Measurements from ENCODE around the gene NAA40.

NAA40 gene

GRCh38 chr11:63913866-63914830, 24.7 kb upstream of the NAA40 start:
- FAIRE-seq, result no peak

GRCh38 chr11:63914896-63915691, 23.7 kb upstream of the NAA40 start:
- FAIRE-seq, result no peak

DNA sequence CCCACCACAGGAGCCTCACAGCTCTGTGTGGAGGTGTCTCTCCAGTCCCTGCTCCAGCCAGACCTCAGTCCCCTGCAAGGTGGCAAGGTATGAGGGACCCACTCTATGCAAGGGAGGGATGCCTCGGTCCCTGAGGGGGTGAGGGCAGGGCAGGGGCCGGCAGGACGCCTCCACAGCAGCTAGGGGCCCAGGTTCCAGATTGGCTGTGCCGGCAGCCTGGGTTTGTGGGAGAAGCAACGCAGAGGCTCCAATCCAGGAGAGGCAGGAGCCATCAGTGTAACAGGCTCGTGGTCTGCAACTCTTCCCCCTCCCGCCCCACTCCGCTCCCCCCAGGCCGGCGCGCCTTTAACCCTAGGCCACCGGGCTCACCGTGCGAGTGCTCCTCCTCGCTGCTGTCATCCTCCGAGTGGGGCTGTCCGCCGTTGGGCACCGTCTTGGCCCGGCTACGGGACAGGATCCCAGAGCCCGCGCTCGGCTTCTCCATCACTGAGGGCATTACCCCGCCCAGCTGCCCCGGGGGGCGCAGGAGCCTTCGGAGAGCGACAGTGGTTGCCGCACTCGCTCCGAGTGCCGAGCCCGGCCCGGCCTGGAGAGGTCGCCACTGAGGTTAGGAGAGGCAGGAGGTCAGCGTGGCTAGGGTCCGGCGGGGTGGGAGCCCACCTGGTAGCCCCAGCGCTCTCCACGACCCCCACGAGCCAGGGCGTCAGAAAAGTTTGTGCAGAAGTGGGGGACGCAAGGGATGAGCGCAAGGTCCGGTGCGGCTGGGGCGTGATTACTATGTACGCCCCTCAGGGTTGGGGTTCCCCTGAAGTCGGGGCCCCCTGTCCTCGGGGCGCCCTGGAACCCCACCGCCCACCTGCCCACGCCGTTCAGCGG, 22.6 kb upstream of the NAA40 start:
- FAIRE-seq, result no peak

DNA sequence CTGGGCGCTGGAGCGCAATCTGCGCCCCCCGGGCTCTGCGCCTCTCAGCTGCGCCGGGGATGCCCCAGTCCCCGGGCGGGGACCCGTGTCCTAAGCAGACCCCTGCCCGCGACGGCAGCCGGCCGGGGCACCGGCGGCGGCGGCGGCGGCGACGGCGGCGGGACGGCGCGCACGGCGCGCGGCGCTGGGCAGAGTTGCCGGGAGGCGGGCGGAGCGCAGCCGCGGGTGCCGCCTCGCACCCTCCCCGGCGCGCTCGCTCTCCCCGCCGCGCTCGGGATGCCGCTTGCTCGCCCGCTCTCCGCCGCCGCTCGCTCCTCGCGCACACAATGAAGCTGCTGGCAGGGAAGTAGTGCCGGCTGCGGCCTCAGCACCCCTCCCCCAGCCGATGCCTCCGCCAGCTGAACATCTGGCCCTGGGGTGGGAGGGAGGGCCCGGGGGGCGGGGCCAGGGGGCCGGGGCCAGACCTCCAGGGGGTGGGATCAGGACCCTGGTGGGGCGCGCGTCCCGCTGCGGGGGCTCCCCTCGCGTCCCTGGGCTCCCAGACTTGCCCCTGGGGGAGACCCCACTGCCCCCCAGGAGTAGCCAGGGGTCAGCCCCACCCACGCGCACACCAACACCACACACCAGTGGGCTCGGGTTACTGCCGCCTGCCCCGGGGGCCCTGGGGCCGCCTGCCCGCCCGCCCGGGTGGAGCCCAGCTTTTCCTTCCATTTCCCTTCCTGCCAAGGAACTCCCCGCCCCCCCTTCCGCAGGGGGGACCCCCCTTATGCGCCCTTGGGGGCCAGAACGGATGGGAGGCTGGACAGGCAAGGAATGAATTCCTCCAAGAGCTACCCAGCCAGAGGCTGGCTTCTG, 21.7 kb upstream of the NAA40 start, which contains the start of gene RCOR2:
Gene RCOR2 (minus strand): TSS at position 328 of the 855 bp plus-strand sequence. CDS start 708 bp downstream, outside the sequence.
- no peak for FAIRE-seq

- no peak for FAIRE-seq
Observed at GRCh38 chr11:63917692-63918506, 20.9 kb upstream of the NAA40 start.

GRCh38 chr11:63918507-63919191, 20.2 kb upstream of the NAA40 start:
- no peak for FAIRE-seq

DNA sequence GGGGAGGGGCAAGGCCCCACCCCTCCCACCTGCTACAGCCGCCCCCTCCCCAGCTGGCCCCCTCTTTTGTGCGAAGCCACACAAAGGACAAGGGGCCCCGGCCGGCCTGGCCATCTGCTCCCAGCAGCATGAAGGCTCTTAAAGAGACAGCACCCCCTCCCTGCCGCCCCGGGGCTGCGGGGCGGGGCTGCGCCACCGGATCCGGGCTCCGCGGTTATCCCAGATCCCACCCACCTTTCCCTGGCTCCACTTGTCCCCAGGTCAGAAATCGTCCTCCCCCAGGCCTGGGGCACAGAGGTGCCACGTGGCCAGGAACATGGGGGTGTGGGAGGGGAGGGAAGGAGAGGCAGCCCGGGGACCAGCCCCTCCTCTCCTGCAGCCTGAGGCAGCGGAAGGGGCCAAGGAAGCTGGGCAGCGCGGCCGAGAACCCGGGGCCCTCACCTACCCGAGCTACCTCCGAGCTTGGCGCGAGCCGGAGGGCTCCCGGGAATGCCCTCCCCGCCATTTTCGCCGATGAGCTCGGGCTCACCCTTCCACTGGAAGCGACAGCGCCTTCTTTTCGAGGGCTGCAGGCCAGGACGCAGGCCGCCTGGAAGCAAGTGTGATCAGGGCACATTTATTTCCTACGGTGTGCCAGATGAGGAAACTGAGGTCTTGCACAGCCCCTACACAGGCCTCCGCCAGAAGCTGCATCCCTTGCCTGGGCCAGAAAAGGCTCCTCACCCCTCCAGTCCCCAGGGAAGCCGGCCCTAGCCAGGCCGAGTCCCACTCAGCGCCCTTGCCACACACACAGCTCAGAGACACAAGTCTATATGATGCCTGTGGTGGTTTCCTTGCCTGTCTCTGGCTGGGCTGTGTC, 19.3 kb upstream of the NAA40 start:
- no peak for FAIRE-seq

DNA sequence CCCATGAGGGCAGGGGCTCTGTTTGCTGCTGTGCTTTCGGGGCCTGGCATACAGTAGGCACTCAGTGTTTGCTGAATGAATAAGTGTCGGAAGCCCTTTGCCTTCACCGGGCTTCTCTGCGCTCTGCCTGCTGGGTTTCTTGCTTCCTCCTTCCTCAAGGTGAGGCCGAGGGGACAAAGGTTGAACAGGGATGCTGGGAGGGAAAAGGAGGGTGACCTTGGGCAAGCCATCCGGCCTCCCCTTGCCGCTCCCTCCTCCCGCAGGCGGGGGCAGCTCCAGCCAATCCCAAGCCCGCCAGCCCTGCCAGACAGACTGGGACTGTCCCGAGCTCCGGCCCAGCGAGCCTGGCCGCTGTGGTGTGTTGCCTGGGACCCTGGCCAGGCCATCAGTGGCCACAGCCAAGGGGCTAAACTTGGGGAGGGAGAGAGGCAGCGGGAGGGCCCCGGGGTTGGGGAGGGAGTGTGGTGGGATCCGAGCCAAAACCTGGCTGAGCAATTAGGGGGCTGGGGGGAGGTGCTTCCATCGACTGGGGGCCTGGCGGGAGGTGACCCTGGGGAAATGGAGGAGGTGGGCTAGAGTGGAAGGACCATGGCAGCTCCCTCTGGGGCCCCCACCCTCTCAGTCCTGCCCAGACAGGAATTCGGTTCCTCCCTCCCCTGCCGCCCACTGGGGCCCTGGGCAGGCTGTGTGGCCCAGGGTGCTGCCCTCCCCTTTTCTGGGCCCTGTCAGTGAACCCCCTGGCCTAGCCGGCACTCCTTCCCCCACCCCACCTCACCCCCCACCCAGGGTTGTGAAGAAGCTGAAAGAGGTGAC, 18.5 kb upstream of the NAA40 start:
- FAIRE-seq, result no peak

- no peak for FAIRE-seq
Observed at GRCh38 chr11:63920939-63921417, 17.8 kb upstream of the NAA40 start.

GRCh38 chr11:63922673-63923192, 16.1 kb upstream of the NAA40 start:
- FAIRE-seq, result no peak

DNA sequence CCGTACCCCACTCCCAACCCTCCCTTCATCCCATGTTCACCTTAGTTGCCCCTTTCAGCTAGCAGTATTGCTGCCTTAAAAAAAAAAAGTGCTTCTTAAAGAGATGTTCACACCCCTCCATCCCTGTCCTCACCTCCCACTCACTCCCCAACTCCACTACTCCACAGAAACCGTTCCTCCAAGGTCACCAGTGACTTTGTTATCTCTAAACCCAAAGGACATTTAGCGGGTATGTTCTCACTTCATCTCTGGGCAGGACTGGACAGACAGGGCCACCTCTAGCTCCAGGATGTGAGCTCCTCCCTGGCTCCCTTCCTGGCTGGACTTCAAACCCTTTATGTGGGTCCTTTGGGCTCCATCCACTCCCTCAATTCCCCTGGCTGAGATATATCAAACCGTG, 15.5 kb upstream of the NAA40 start:
- no peak for FAIRE-seq

DNA sequence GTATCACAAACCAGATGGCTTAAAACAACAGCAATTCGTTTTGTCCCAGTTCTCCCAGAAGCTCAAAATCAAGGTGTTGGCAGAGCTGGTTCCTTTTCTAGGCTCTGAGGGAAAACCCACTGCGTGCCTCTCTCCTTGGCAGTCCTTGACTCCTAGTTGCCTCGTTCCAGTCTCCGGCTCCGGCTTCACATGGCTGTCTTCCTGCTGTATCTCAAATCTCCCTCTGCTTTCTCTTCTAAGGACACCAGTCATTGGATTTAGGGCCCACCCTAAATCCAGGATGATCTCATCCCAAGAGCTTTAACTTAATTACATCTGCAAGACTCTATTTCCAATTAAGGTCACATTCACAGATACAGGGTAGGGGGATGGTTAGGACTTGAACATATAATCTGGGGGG, 9.2 kb upstream of the NAA40 start:
- FAIRE-seq, result no peak

GRCh38 chr11:63931045-63931444, 7.8 kb upstream of the NAA40 start:
- no peak for FAIRE-seq

GRCh38 chr11:63931876-63932275, 6.9 kb upstream of the NAA40 start:
- no peak for FAIRE-seq

DNA sequence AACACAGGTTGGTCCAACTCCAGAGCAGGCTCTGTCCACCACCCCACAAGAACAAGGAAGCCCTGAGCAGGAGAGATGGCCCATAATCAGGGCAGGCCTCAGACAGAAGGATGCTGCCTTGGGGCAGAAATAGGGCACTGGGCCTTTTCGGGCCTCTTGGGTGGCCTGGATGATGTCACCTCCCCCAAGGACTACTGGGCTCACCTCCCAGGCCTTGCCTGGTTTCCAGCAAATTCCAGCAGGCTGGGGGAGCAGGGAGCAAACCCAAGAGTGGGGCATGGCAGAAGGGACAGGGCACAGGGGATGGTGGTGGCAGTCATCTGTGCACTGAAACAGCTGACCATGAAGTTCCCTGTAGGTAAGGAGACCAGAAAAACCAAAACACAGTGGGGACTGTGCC, 5.3 kb upstream of the NAA40 start:
- FAIRE-seq, result no peak

- FAIRE-seq, result no peak
Observed at GRCh38 chr11:63937713-63938478, 906 bp upstream of the NAA40 start.

DNA sequence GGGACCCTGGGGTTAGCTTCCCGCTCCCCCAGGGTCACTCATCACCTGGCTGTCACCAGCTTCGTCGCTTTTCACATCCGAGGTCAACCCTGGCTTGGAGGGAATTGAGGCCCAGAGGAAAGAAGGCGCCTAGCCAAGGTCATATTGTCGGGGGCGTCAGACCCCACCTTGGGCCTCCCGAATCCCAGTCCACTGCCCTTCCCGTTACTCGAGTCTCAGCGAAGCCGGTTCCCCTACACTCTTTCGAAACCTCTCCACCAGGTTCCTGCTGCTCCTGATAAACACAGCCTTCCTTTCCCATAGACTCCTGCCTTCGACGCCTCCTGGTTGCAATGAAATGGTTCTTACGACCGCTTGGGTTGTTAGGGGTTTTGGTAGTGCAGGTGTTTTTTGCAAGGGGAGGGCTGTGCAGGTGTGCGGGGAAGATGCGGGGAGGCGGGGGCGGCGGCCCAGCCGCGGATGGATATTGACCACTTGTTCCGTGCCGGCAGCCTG, 642 bp downstream of the NAA40 start:
- FAIRE-seq, result no peak
